Mesenchymal stem cell (in vitro differentiated cells and primary cell): ENCODE data around the gene FAM3B.

Experiments
- DNase-seq: peaks from one replicate; pipeline ENCODE4 v3.0.0-alpha.2; 2013
- H2AFZ ChIP-seq: one replicate; pipeline ENCODE4 v1.6.1; 2013; ENCODE audit warnings: low read depth, mild to moderate bottlenecking, control low read depth, inconsistent platforms, low read length, moderate library complexity
- H2AK5ac ChIP-seq: 2 replicates; pipeline ENCODE4 v1.6.1; 2013; ENCODE audit warnings: low read length, moderate library complexity, mild to moderate bottlenecking, inconsistent platforms; ENCODE audit not compliant: severe bottlenecking
- H2BK120ac ChIP-seq: one replicate; pipeline ENCODE4 v1.6.1; 2013; ENCODE audit warnings: low read depth, mild to moderate bottlenecking, inconsistent platforms, low read length, moderate library complexity
- H2BK12ac ChIP-seq, 2 experiments: one replicate each; pipeline ENCODE4 v1.6.1; 2013; ENCODE audit warnings: inconsistent platforms in 2 of 2, low read length in 2 of 2, mild to moderate bottlenecking in 2 of 2, moderate library complexity in 2 of 2, control low read depth in 1 of 2
- H2BK15ac ChIP-seq: one replicate; pipeline ENCODE4 v1.6.1; 2013; ENCODE audit warnings: mild to moderate bottlenecking, low read depth, inconsistent platforms; ENCODE audit not compliant: poor library complexity, severe bottlenecking
- H2BK5ac ChIP-seq: 2 replicates; pipeline ENCODE4 v1.6.1; 2013; ENCODE audit warnings: low read depth, mild to moderate bottlenecking, low read length, control low read depth, inconsistent platforms; ENCODE audit not compliant: poor library complexity, severe bottlenecking
- H3K14ac ChIP-seq, 2 experiments: one replicate each; pipeline ENCODE4 v1.6.1; 2013; ENCODE audit warnings: inconsistent platforms in 2 of 2, low read length in 2 of 2, control low read depth in 1 of 2, mild to moderate bottlenecking in 1 of 2, moderate library complexity in 1 of 2
- H3K18ac ChIP-seq, 2 experiments: one replicate each; pipeline ENCODE4 v1.6.1; 2013; ENCODE audit warnings: inconsistent platforms in 2 of 2, low read length in 2 of 2, control low read depth in 1 of 2, low read depth in 1 of 2, mild to moderate bottlenecking in 1 of 2
- H3K23ac ChIP-seq, 2 experiments: one replicate each; pipeline ENCODE4 v1.6.1; 2013; ENCODE audit warnings: inconsistent platforms in 2 of 2, low read length in 2 of 2, mild to moderate bottlenecking in 2 of 2, moderate library complexity in 2 of 2, control low read depth in 1 of 2
- H3K27ac ChIP-seq: 2 replicates; pipeline ENCODE4 v1.5.1; 2013; ENCODE audit warnings: mild to moderate bottlenecking, moderate library complexity, low read length, control low read depth, inconsistent platforms; ENCODE audit not compliant: poor library complexity, severe bottlenecking
- H3K27me3 ChIP-seq, 2 experiments: 2 replicates each; pipeline versions ENCODE4 v1.6.1 to v1.7.0; 2013; ENCODE audit warnings: low read length in 2 of 2, mild to moderate bottlenecking in 2 of 2, moderate library complexity in 2 of 2, control low read depth in 1 of 2, inconsistent platforms in 1 of 2; ENCODE audit not compliant: control insufficient read depth in 1 of 2, insufficient read depth in 1 of 2
- H3K36me3 ChIP-seq, 2 experiments: 2 replicates each; pipeline versions ENCODE4 v1.6.1 to v1.7.0; 2013; ENCODE audit warnings: low read length in 2 of 2, control low read depth in 1 of 2, inconsistent platforms in 1 of 2, low read depth in 1 of 2, mild to moderate bottlenecking in 1 of 2; ENCODE audit not compliant: insufficient read depth in 2 of 2, control insufficient read depth in 1 of 2
- H3K4ac ChIP-seq, 2 experiments: one replicate each; pipeline ENCODE4 v1.6.1; 2013; ENCODE audit warnings: inconsistent platforms in 2 of 2, low read length in 2 of 2, mild to moderate bottlenecking in 2 of 2, moderate library complexity in 2 of 2, control low read depth in 1 of 2, low read depth in 1 of 2
- H3K4me1 ChIP-seq: 2 replicates; pipeline ENCODE4 v1.6.1; 2013; ENCODE audit warnings: low read depth, low read length, control low read depth; ENCODE audit not compliant: control insufficient read depth, insufficient read depth
- H3K4me2 ChIP-seq: 2 replicates; pipeline ENCODE4 v1.6.1; 2013; ENCODE audit warnings: low read length, mild to moderate bottlenecking, inconsistent platforms; ENCODE audit not compliant: poor library complexity, severe bottlenecking
- H3K4me3 ChIP-seq, 2 experiments: 2 replicates each; pipeline versions ENCODE4 v1.5.1 to v1.7.0; 2013; ENCODE audit warnings: low read length in 2 of 2, mild to moderate bottlenecking in 2 of 2, control low read depth in 1 of 2, low read depth in 1 of 2; ENCODE audit not compliant: insufficient read depth in 1 of 2
- H3K79me1 ChIP-seq: replicated peaks from 2 replicates; pipeline ENCODE4 v1.6.1; 2013; ENCODE audit warnings: mild to moderate bottlenecking, control low read depth, low read length, inconsistent platforms; ENCODE audit not compliant: poor library complexity, severe bottlenecking
- H3K9ac ChIP-seq: 2 replicates; pipeline ENCODE4 v1.7.0; 2013; ENCODE audit warnings: mild to moderate bottlenecking, low read length, moderate library complexity
- H3K9me3 ChIP-seq: 2 replicates; pipeline ENCODE4 v1.7.0; 2013; ENCODE audit warnings: mild to moderate bottlenecking, low read length; ENCODE audit not compliant: control insufficient read depth
- H4K8ac ChIP-seq: one replicate; pipeline ENCODE4 v1.6.1; 2013; ENCODE audit warnings: inconsistent platforms, mild to moderate bottlenecking, low read length, moderate library complexity
- H4K91ac ChIP-seq: one replicate; pipeline ENCODE4 v1.6.1; 2013; ENCODE audit warnings: mild to moderate bottlenecking, low read length, inconsistent platforms
- WGBS: methylation state at CpG from one replicate; pipeline ENCODE4 v1.1.7; 2013; ENCODE audit warnings: mixed read lengths; 5-methylcytosine and 5-hydroxymethylcytosine counted together

The FAM3B gene

GRCh38 chr21:41377715-41378114, 61.1 kb downstream of the FAM3B start:
- no peak overlapping the region for H2BK5ac ChIP-seq
- no peak overlapping the region for H3K18ac ChIP-seq
- H4K91ac ChIP-seq, result no peak overlapping the region
- no peak overlapping the region for H3K4me2 ChIP-seq
- peaks cover 0 to 9% of the 10 kb centered on the region in 2 experiments for H3K27me3 ChIP-seq
- H2AK5ac ChIP-seq, result no peak overlapping the region
- H2BK15ac ChIP-seq, result no peak overlapping the region
- no peak overlapping the region for H3K4me3 ChIP-seq
- H3K23ac ChIP-seq, result no peak overlapping the region
- no peaks in the 10 kb centered on the region for H3K4me1 ChIP-seq
- no peak overlapping the region for H4K8ac ChIP-seq
- H3K14ac ChIP-seq, result no peak overlapping the region
- no peak overlapping the region for H2AFZ ChIP-seq
- DNase-seq, result no peak
- H3K9me3 ChIP-seq, result no peaks in the 10 kb centered on the region
- no peak overlapping the region for H2BK120ac ChIP-seq
- H3K79me1 ChIP-seq, result no peaks in the 10 kb centered on the region
- H3K27ac ChIP-seq, result no peak overlapping the region
- H3K36me3 ChIP-seq, result peaks cover 0 to 58% of the 10 kb centered on the region in 2 experiments
- H3K4ac ChIP-seq, result no peak overlapping the region
- H2BK12ac ChIP-seq, result no peak overlapping the region
- 79% methylated on average over 16 of the region's 16 CpGs for WGBS
- no peak overlapping the region for H3K9ac ChIP-seq

- no peak overlapping the region for H3K23ac ChIP-seq
- H3K9me3 ChIP-seq, result no peaks in the 10 kb centered on the region
- H2BK120ac ChIP-seq, result no peak overlapping the region
- H3K79me1 ChIP-seq, result no peaks in the 10 kb centered on the region
- peaks cover 0 to 69% of the 10 kb centered on the region in 2 experiments for H3K36me3 ChIP-seq
- H2AFZ ChIP-seq, result no peak overlapping the region
- H2BK5ac ChIP-seq, result no peak overlapping the region
- no peak overlapping the region for H3K18ac ChIP-seq
- H2BK15ac ChIP-seq, result no peak overlapping the region
- H3K27ac ChIP-seq, result no peak overlapping the region
- H3K4me1 ChIP-seq, result no peaks in the 10 kb centered on the region
- H3K9ac ChIP-seq, result no peak overlapping the region
- WGBS, result 78% methylated on average over 8 of the region's 8 CpGs
- no peak overlapping the region for H3K14ac ChIP-seq
- H2AK5ac ChIP-seq, result no peak overlapping the region
- no peak overlapping the region for H4K91ac ChIP-seq
- no peak overlapping the region for H3K4ac ChIP-seq
- H2BK12ac ChIP-seq, result no peak overlapping the region
- peaks cover 0 to 4% of the 10 kb centered on the region in 2 experiments for H3K27me3 ChIP-seq
- no peak overlapping the region for H4K8ac ChIP-seq
- DNase-seq, result no peak
- no peak overlapping the region for H3K4me2 ChIP-seq
- H3K4me3 ChIP-seq, result no peak overlapping the region
Measured at GRCh38 chr21:41378849-41379248, 62.2 kb downstream of the FAM3B start.

- H2BK12ac ChIP-seq, result no peak overlapping the region
- no peak overlapping the region for H2AK5ac ChIP-seq
- DNase-seq, result no peak
- H3K14ac ChIP-seq, result no peak overlapping the region
- H3K4me3 ChIP-seq, result no peak overlapping the region
- WGBS, result 85% methylated on average over 12 of the region's 12 CpGs
- no peak overlapping the region for H3K27ac ChIP-seq
- no peak overlapping the region for H3K4me2 ChIP-seq
- H3K79me1 ChIP-seq, result no peaks in the 10 kb centered on the region
- H2BK15ac ChIP-seq, result no peak overlapping the region
- H2AFZ ChIP-seq, result no peak overlapping the region
- no peaks in the 10 kb centered on the region for H3K4me1 ChIP-seq
- H2BK120ac ChIP-seq, result no peak overlapping the region
- no peak overlapping the region for H3K18ac ChIP-seq
- H2BK5ac ChIP-seq, result no peak overlapping the region
- H4K8ac ChIP-seq, result no peak overlapping the region
- no peak overlapping the region for H3K23ac ChIP-seq
- peaks cover 0 to 4% of the 10 kb centered on the region in 2 experiments for H3K27me3 ChIP-seq
- H3K4ac ChIP-seq, result no peak overlapping the region
- H3K9ac ChIP-seq, result no peak overlapping the region
- no peak overlapping the region for H4K91ac ChIP-seq
- H3K36me3 ChIP-seq, result peaks cover 0 to 78% of the 10 kb centered on the region in 2 experiments
- no peaks in the 10 kb centered on the region for H3K9me3 ChIP-seq
Measured at GRCh38 chr21:41379901-41380300, 63.3 kb downstream of the FAM3B start.

- Histone ChIP-seq H3K27me3 (peaks cover 0 to 4% of the 10 kb centered on the region in 2 experiments), H3K36me3 (peaks cover 0 to 87% of the 10 kb centered on the region in 2 experiments), H3K9me3 (no peaks in the 10 kb centered on the region), H3K79me1 (no peaks in the 10 kb centered on the region), H3K27ac (no peak overlapping the region), H3K18ac (no peak overlapping the region), H2BK12ac (no peak overlapping the region), H4K91ac (no peak overlapping the region), H3K14ac (no peak overlapping the region), H4K8ac (no peak overlapping the region), H2AK5ac (no peak overlapping the region), H3K4ac (no peak overlapping the region), H3K4me3 (no peak overlapping the region), H2BK15ac (no peak overlapping the region), H2BK120ac (no peak overlapping the region), H2BK5ac (no peak overlapping the region), H3K23ac (no peak overlapping the region), H3K9ac (no peak overlapping the region), H3K4me2 (no peak overlapping the region), H3K4me1 (no peaks in the 10 kb centered on the region), H2AFZ (no peak overlapping the region)
- no peak for DNase-seq
Measured at GRCh38 chr21:41381731-41382130, 65.1 kb downstream of the FAM3B start.
